GOT3 (cell line): ENCODE results near the gene DHPS.

Experiments used
- DNase-seq: peaks from one replicate; lab custom pipeline; 2025; ENCODE audit warnings: mixed read lengths; lab: John Stamatoyannopoulos, UW

Gene DHPS

GRCh38 chr19:12675399-12675798 is 6.3 kb downstream of the DHPS start:
- DNase-seq, result no peak

GRCh38 chr19:12672744-12673143 is 8.9 kb downstream of the DHPS start:
- no peak for DNase-seq

GRCh38 chr19:12670159-12670928 is 11.3 kb downstream of the DHPS start:
- no peak for DNase-seq

GRCh38 chr19:12669270-12670158 is 12.2 kb downstream of the DHPS start:
- DNase-seq, result peak; percentile 47

GRCh38 chr19:12668932-12669269 is 12.8 kb downstream of the DHPS start:
- DNase-seq, result no peak

GRCh38 chr19:12668346-12668745 is 13.3 kb downstream of the DHPS start:
- no peak for DNase-seq

- no peak for DNase-seq
Observed at GRCh38 chr19:12667731-12668302, 13.9 kb downstream of the DHPS start.

GRCh38 chr19:12666265-12667048 is 15.2 kb downstream of the DHPS start, which contains the start of the genes MAN2B1 and WDR83:
Gene MAN2B1 (minus strand): TSS chr19:12666742. CDS start chr19:12666701, 41 bp downstream.
Gene WDR83 (plus strand): TSS chr19:12666807. CDS start chr19:12669791, 2,984 bp downstream.
- DNase-seq, result peak; percentile 40

GRCh38 chr19:12665671-12666264 is 15.9 kb downstream of the DHPS start:
- no peak for DNase-seq

GRCh38 chr19:12665281-12665573 is 16.5 kb downstream of the DHPS start:
- no peak for DNase-seq

- no peak for DNase-seq
Observed at GRCh38 chr19:12664406-12665280, 17.0 kb downstream of the DHPS start.

GRCh38 chr19:12660980-12661379 is 20.7 kb downstream of the DHPS start:
- DNase-seq, result no peak

- no peak for DNase-seq
Observed at GRCh38 chr19:12657966-12658365, 23.7 kb downstream of the DHPS start.

- DNase-seq, result no peak
Observed at GRCh38 chr19:12656899-12657571, 24.6 kb downstream of the DHPS start.

GRCh38 chr19:12655546-12655945 is 26.1 kb downstream of the DHPS start:
- no peak for DNase-seq

- no peak for DNase-seq
Observed at GRCh38 chr19:12652219-12652618, 29.5 kb downstream of the DHPS start.

- DNase-seq, result no peak
Observed at GRCh38 chr19:12649941-12650340, 31.7 kb downstream of the DHPS start.

- DNase-seq, result no peak
Observed at GRCh38 chr19:12648088-12648487, 33.6 kb downstream of the DHPS start.

GRCh38 chr19:12647490-12648071 is 34.1 kb downstream of the DHPS start:
- DNase-seq, result no peak

- DNase-seq, result no peak
Observed at GRCh38 chr19:12647047-12647446, 34.6 kb downstream of the DHPS start.
